ENCODE measurements around the gene FRZB. TPM values are rescaled to one million over a fixed set of nuclear protein-coding genes. Genes with fewer than 3 reads are reported as not detected.

The FRZB gene
- total and polyA plus RNA-seq, 2 of the 13 experiments (the other 11 are each of a cell fraction or from before 2014, with no cell fraction given), result 0.04 to 1.2 TPM

GRCh38 chr2:182826496-182826895, 39.9 kb downstream of the FRZB start:
- H3K27ac ChIP-seq (ENCODE audit: extremely low read length, insufficient read depth, low read length), result no peak overlapping the region
- H4K20me1 ChIP-seq (ENCODE audit: insufficient read depth, low read length), result no peaks in the 10 kb centered on the region
- CTCF ChIA-PET (ENCODE audit: low intra/inter-chr PET ratio, low total read pairs), result no interaction called here
- FAIRE-seq, result no peak
- intact Hi-C loops (cut with micrococcal nuclease; ENCODE audit: unreplicated experiment) (no loop called here), in situ Hi-C loops (cut with HindIII; ENCODE audit: extremely low pct_ligation_motif_present, low pct_unique_long_range_greater_than_20kb) (no loop called here)
- H3K4me3 ChIP-seq (replicated peaks in 1 of 3; ENCODE audit: insufficient read depth in 1 of 3, low read depth in 2 of 3, low read length in 3 of 3), result no peak overlapping the region
- no peaks in the 10 kb centered on the region for H3K79me2 ChIP-seq (ENCODE audit: insufficient read depth, low read length)
- TF ChIP-seq NFE2 (CRISPR knock-in tag; IDR thresholded peaks at IDR 0.05) (no peak), NFE2L1 (CRISPR knock-in tag; IDR thresholded peaks at IDR 0.05; ENCODE audit: borderline replicate concordance) (no peak), PHF5A (CRISPR knock-in tag; IDR thresholded peaks at IDR 0.05; ENCODE audit: low read depth, unreplicated experiment) (no peak), ZNF30 (CRISPR knock-in tag; IDR thresholded peaks at IDR 0.05) (no peak), ZNF784 (CRISPR knock-in tag; IDR thresholded peaks at IDR 0.05; ENCODE audit: borderline replicate concordance) (no peak), MEIS2 (CRISPR knock-in tag; IDR thresholded peaks at IDR 0.05) (no peak), SMYD3 (CRISPR knock-in tag; IDR thresholded peaks at IDR 0.05) (no peak), PLRG1 (conservative IDR thresholded peaks at IDR 0.05) (no peak), NAIF1 (CRISPR knock-in tag; IDR thresholded peaks at IDR 0.05; ENCODE audit: borderline replicate concordance) (no peak), PAF1 (CRISPR knock-in tag; IDR thresholded peaks at IDR 0.05) (no peak), MLLT10 (CRISPR knock-in tag; IDR thresholded peaks at IDR 0.05) (no peak)
- no peaks in the 10 kb centered on the region for H3K36me3 ChIP-seq (replicated peaks in 1 of 2; ENCODE audit: control insufficient read depth in 1 of 2, insufficient read depth in 2 of 2, low read length in 2 of 2)
- POLR2A ChIA-PET, result no interaction called here
- H3K9me3 ChIP-seq (ENCODE audit: low read length), result no peaks in the 10 kb centered on the region
- WGBS (ENCODE audit: low lambda C conversion rate), result 72% methylated on average over 3 of the region's 3 CpGs
- no TSS peak for BruUV-seq (replicated peaks)
- no peak overlapping the region for H2AFZ ChIP-seq (ENCODE audit: low read length)
- H3K27me3 ChIP-seq (ENCODE audit: control insufficient read depth in 1 of 2, insufficient read depth in 2 of 2, low read length in 2 of 2), result no peaks in the 10 kb centered on the region; a peak in 1 of 5 replicates
- H3K4me1 ChIP-seq (ENCODE audit: insufficient read depth, low read length), result no peaks in the 10 kb centered on the region
- DNase-seq (ENCODE audit: low spot score), result no peak
- no peak overlapping the region for H3K9ac ChIP-seq (ENCODE audit: insufficient read depth, low read depth, low read length)
- H3K4me2 ChIP-seq (ENCODE audit: low read depth, low read length), result no peak overlapping the region
- ATAC-seq, result no peak

All from HepG2 (cell line).